ENCODE measurements around the gene CA10. TPM values are rescaled to one million over a fixed set of nuclear protein-coding genes. Genes with fewer than 3 reads are reported as not detected.

CA10 gene
- total and polyA plus RNA-seq, 5 experiments from 2014 or later = not detected

GRCh38 chr17:51813140-51813783, 345.3 kb downstream of the CA10 start:
- H3K27me3 Mint-ChIP-seq = peaks cover 0 to 18% (median 9%) of the 10 kb centered on the region in 5 donors

GRCh38 chr17:51807460-51807859, 351.1 kb downstream of the CA10 start:
- Mint-ChIP-seq H3K27me3 (peaks cover 6 to 50% (median 14%) of the 10 kb centered on the region in 5 donors), H3K36me3 (no peaks in the 10 kb centered on the region)
- DNase-seq = no peak

More at GRCh38 chr17:51813140-51813783, 345.3 kb downstream of the CA10 start:
- ATAC-seq (no peak), DNase-seq (no peak)
- POLR2A ChIA-PET = no interaction called here
- no peaks in the 10 kb centered on the region for H3K4me1 Mint-ChIP-seq
- peaks cover 0 to 3% (median 0%) of the 10 kb centered on the region in 9 donors for H3K9me3 Mint-ChIP-seq
- H3K4me3 Mint-ChIP-seq = no peak overlapping the region
- H3K27ac Mint-ChIP-seq = no peak overlapping the region
- H3K36me3 Mint-ChIP-seq = no peaks in the 10 kb centered on the region

GRCh38 chr17:51805765-51806164, 352.7 kb downstream of the CA10 start:
- DNase-seq = no peak
- Mint-ChIP-seq H3K4me1 (no peaks in the 10 kb centered on the region), H3K36me3 (no peaks in the 10 kb centered on the region), H3K27ac (no peak overlapping the region), H3K9me3 (peaks cover 0 to 6% (median 0%) of the 10 kb centered on the region in 9 donors), H3K27me3 (peaks cover 5 to 50% (median 13%) of the 10 kb centered on the region in 5 donors), H3K4me3 (no peak overlapping the region)
- ATAC-seq = no peak
- POLR2A ChIA-PET = no interaction called here

More at GRCh38 chr17:51807460-51807859, 351.1 kb downstream of the CA10 start:
- POLR2A ChIA-PET = no interaction called here
- no peak for ATAC-seq
- H3K4me1 Mint-ChIP-seq = no peaks in the 10 kb centered on the region
- H3K27ac Mint-ChIP-seq = no peak overlapping the region
- no peak overlapping the region for H3K4me3 Mint-ChIP-seq
- peaks cover 0 to 6% (median 2%) of the 10 kb centered on the region in 9 donors for H3K9me3 Mint-ChIP-seq

- DNase-seq (no peak), ATAC-seq (no peak)
- H3K36me3 Mint-ChIP-seq = no peaks in the 10 kb centered on the region
- H3K9me3 Mint-ChIP-seq = peaks cover 0 to 6% (median 0%) of the 10 kb centered on the region in 9 donors
- no peak overlapping the region for H3K4me3 Mint-ChIP-seq
- peaks cover 3 to 44% (median 13%) of the 10 kb centered on the region in 5 donors for H3K27me3 Mint-ChIP-seq
- POLR2A ChIA-PET = no interaction called here
- no peak overlapping the region for H3K27ac Mint-ChIP-seq
- no peaks in the 10 kb centered on the region for H3K4me1 Mint-ChIP-seq
Observed at GRCh38 chr17:51805185-51805584, 353.3 kb downstream of the CA10 start.

- no peak overlapping the region for H3K27ac Mint-ChIP-seq
- H3K27me3 Mint-ChIP-seq = peaks cover 4 to 37% (median 13%) of the 10 kb centered on the region in 5 donors
- DNase-seq (no peak), ATAC-seq (no peak)
- POLR2A ChIA-PET = no interaction called here
- no peak overlapping the region for H3K4me3 Mint-ChIP-seq
- H3K36me3 Mint-ChIP-seq = no peaks in the 10 kb centered on the region
- no peaks in the 10 kb centered on the region for H3K4me1 Mint-ChIP-seq
- peaks cover 0 to 6% (median 0%) of the 10 kb centered on the region in 9 donors for H3K9me3 Mint-ChIP-seq
Observed at GRCh38 chr17:51803161-51803560, 355.4 kb downstream of the CA10 start.

GRCh38 chr17:51802544-51802943, 356.0 kb downstream of the CA10 start:
- H3K9me3 Mint-ChIP-seq = peaks cover 0 to 2% (median 0%) of the 10 kb centered on the region in 9 donors
- DNase-seq (no peak), ATAC-seq (no peak)
- POLR2A ChIA-PET = no interaction called here
- no peaks in the 10 kb centered on the region for H3K36me3 Mint-ChIP-seq
- peaks cover 3 to 43% (median 13%) of the 10 kb centered on the region in 5 donors for H3K27me3 Mint-ChIP-seq
- no peak overlapping the region for H3K4me3 Mint-ChIP-seq
- H3K4me1 Mint-ChIP-seq = no peaks in the 10 kb centered on the region
- no peak overlapping the region for H3K27ac Mint-ChIP-seq

GRCh38 chr17:51801626-51802025, 356.9 kb downstream of the CA10 start:
- Mint-ChIP-seq H3K27me3 (peaks cover 3 to 51% (median 15%) of the 10 kb centered on the region in 5 donors), H3K27ac (no peak overlapping the region), H3K4me3 (no peak overlapping the region), H3K36me3 (no peaks in the 10 kb centered on the region), H3K4me1 (no peaks in the 10 kb centered on the region), H3K9me3 (peaks cover 0 to 2% (median 0%) of the 10 kb centered on the region in 9 donors)
- POLR2A ChIA-PET = no interaction called here
- ATAC-seq (no peak), DNase-seq (no peak)

GRCh38 chr17:51799981-51800380, 358.5 kb downstream of the CA10 start:
- Mint-ChIP-seq H3K4me1 (no peaks in the 10 kb centered on the region), H3K36me3 (no peaks in the 10 kb centered on the region), H3K4me3 (no peak overlapping the region), H3K27me3 (peaks cover 3 to 47% (median 10%) of the 10 kb centered on the region in 5 donors), H3K27ac (no peak overlapping the region), H3K9me3 (peaks cover 0 to 2% (median 0%) of the 10 kb centered on the region in 9 donors)
- ATAC-seq = no peak
- POLR2A ChIA-PET = no interaction called here
- DNase-seq = no peak

- peaks cover 3 to 43% (median 8%) of the 10 kb centered on the region in 5 donors for H3K27me3 Mint-ChIP-seq
- no peak overlapping the region for H3K27ac Mint-ChIP-seq
- POLR2A ChIA-PET = no interaction called here
- DNase-seq (no peak), ATAC-seq (no peak)
- H3K4me1 Mint-ChIP-seq = no peaks in the 10 kb centered on the region
- no peak overlapping the region for H3K4me3 Mint-ChIP-seq
- H3K9me3 Mint-ChIP-seq = peaks cover 0 to 2% (median 0%) of the 10 kb centered on the region in 9 donors
- no peaks in the 10 kb centered on the region for H3K36me3 Mint-ChIP-seq
Observed at GRCh38 chr17:51799240-51799639, 359.3 kb downstream of the CA10 start.

- ATAC-seq = no peak
- POLR2A ChIA-PET = no interaction called here
- no peak for DNase-seq
- no peaks in the 10 kb centered on the region for H3K36me3 Mint-ChIP-seq
- H3K4me3 Mint-ChIP-seq = no peak overlapping the region
- no peaks in the 10 kb centered on the region for H3K4me1 Mint-ChIP-seq
- peaks cover 0 to 2% (median 0%) of the 10 kb centered on the region in 9 donors for H3K9me3 Mint-ChIP-seq
- no peak overlapping the region for H3K27ac Mint-ChIP-seq
- H3K27me3 Mint-ChIP-seq = peaks cover 7 to 34% (median 13%) of the 10 kb centered on the region in 5 donors
Observed at GRCh38 chr17:51797150-51797549, 361.4 kb downstream of the CA10 start.

- no peak for ATAC-seq
- no peak overlapping the region for H3K4me3 Mint-ChIP-seq
- peaks cover 0 to 2% (median 0%) of the 10 kb centered on the region in 9 donors for H3K9me3 Mint-ChIP-seq
- no peak for DNase-seq
- POLR2A ChIA-PET = no interaction called here
- H3K27ac Mint-ChIP-seq = no peak overlapping the region
- H3K27me3 Mint-ChIP-seq = peaks cover 8 to 35% (median 13%) of the 10 kb centered on the region in 5 donors
- no peaks in the 10 kb centered on the region for H3K4me1 Mint-ChIP-seq
- no peaks in the 10 kb centered on the region for H3K36me3 Mint-ChIP-seq
Observed at GRCh38 chr17:51796026-51796425, 362.5 kb downstream of the CA10 start.

- Mint-ChIP-seq H3K36me3 (no peaks in the 10 kb centered on the region), H3K9me3 (peaks cover 0 to 2% (median 0%) of the 10 kb centered on the region in 9 donors), H3K27ac (no peak overlapping the region), H3K27me3 (peaks cover 8 to 41% (median 15%) of the 10 kb centered on the region in 5 donors), H3K4me1 (no peaks in the 10 kb centered on the region), H3K4me3 (no peak overlapping the region)
- DNase-seq (no peak), ATAC-seq (no peak)
- POLR2A ChIA-PET = no interaction called here
Observed at GRCh38 chr17:51795401-51795800, 363.1 kb downstream of the CA10 start.

GRCh38 chr17:51794466-51794865, 364.0 kb downstream of the CA10 start:
- H3K4me3 Mint-ChIP-seq = no peak overlapping the region
- DNase-seq = no peak
- ATAC-seq = no peak
- H3K4me1 Mint-ChIP-seq = no peaks in the 10 kb centered on the region
- POLR2A ChIA-PET = no interaction called here
- peaks cover 6 to 50% (median 22%) of the 10 kb centered on the region in 5 donors for H3K27me3 Mint-ChIP-seq
- H3K9me3 Mint-ChIP-seq = peaks cover 0 to 2% (median 0%) of the 10 kb centered on the region in 9 donors
- no peaks in the 10 kb centered on the region for H3K36me3 Mint-ChIP-seq
- no peak overlapping the region for H3K27ac Mint-ChIP-seq

GRCh38 chr17:51793686-51794085, 364.8 kb downstream of the CA10 start:
- H3K9me3 Mint-ChIP-seq = peaks cover 0 to 2% (median 0%) of the 10 kb centered on the region in 9 donors
- no peak overlapping the region for H3K27ac Mint-ChIP-seq
- POLR2A ChIA-PET = no interaction called here
- H3K4me3 Mint-ChIP-seq = no peak overlapping the region
- H3K27me3 Mint-ChIP-seq = peaks cover 6 to 58% (median 23%) of the 10 kb centered on the region in 5 donors
- DNase-seq (no peak), ATAC-seq (no peak)
- no peaks in the 10 kb centered on the region for H3K36me3 Mint-ChIP-seq
- H3K4me1 Mint-ChIP-seq = no peaks in the 10 kb centered on the region

All from naive thymus-derived CD8-positive, alpha-beta T cell (primary cell).